CD4-positive, alpha-beta T cell treated with Interleukin-4 for 1 hour (primary cell): Measurements from ENCODE around the gene NPFFR1.
"Not testable (repeated sequence)": the region's sequence is repeated elsewhere in the genome, so short reads cannot be mapped to it uniquely, and the experiment has no call there.

Experiments used
- DNase-seq, 2 donors: peaks; one replicate each; pipeline ENCODE4 v3.0.0-alpha.2; 2020 to 2022

Gene NPFFR1

GRCh38 chr10:70284542-70285475, 1.0 kb upstream of the NPFFR1 start:
- no peak for DNase-seq

DNA sequence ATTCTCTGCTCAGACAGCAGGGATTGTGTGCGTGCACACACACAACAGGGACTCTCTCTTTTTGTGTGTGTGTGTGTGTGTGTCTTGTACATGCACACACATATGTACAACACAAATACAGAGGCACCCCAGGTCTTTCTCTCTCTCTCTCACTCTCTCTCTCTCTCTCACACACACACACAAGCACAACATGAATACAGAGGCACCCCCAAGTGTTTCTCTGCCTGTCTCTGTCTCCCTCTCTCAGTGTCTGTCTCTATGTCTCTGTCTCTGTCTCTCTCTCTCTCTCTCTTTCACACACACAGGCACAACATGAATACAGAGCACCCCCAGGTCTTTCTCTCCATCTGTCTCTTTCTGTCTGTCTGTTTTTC, 746 bp downstream of the NPFFR1 start:
- DNase-seq, result no peak

DNA sequence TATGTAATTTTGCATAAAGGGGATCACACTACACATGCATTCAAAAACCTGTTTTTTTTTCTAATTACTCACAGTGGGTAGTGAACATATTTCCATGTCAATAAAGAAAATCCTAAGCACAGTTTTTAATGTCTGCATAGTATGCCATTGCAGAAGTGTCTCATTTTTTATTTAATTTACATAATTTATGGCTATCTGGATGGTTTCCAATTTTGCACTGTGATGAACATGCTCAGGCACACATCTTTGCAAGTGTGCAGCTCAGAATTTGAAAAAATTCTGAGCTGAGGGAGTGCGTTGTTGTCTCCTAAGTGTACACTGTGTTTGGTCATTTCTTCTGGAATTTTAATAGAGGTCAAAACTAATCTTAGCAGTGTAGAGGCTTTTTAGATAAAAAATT, 2.2 kb downstream of the NPFFR1 start:
- no peak for DNase-seq

GRCh38 chr10:70280099-70280498, 3.7 kb downstream of the NPFFR1 start:
- DNase-seq, result no peak

GRCh38 chr10:70277396-70278030, 6.3 kb downstream of the NPFFR1 start:
- no peak for DNase-seq

- DNase-seq, result no peak
These were observed 9.2 kb downstream of the NPFFR1 start for GRCh38 chr10:70274643-70275042.

DNA sequence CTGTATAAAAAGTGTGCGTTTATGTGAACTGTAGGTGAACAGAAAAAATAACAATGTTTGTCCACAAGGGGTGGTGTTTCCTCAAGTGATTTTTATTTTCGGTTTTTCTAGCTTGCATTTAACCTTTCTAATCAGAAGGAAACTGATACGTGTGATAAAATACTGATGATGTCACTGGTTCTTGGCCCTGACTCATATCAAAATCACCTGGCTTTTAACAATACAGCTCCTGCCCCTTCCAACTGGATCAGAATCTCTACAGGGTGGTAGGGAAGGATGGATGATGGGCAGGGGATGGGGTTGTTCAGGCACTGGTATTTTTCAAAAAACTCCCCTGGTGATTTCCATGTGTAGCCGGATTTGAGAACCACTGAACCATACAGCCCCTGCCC, 10.9 kb downstream of the NPFFR1 start:
- DNase-seq, result peak in 1 of 2 donors; percentile 64

DNA sequence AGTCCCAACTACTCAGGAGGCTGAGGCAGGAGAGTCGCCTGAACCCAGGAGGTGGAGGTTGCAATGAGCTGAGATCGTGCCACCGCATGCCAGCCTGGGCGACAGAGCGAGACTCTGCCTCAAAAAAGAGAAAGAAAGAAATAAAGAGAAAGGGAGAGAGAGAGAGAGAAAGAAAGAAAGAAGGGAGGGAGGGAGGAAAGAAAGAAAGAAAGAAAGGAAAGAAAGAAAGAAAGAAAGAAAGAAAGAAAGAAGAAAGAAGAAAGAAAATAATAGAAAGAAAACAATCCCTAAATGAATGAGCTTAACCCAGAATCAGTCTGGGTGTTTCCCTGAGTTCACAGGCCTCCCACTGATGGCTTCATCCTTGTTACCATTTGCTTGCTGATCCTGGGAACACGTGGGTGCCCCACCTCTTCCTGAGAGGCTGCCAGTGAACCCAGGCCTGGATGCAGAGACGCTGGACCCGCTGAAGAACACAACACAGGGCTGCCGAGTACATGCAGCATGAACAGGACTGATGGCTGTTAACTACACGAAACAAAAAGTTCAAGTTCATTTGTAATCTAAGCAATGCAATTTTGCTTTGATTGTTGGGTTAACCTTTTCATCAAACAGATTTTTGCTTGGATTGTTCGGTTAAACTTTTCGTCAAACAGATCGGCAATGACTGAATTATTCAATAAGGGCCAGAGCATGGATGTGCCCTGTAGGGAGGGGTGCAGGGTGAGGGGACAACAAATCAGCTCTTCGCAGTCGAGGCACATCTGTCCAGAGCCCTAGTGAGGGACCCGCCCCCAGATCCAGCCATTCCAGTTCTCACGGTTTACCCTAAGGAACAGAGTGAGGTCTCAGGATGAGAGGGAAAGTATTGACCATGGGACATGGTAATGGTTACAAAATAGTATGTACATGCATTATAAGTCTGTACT, 11.5 kb downstream of the NPFFR1 start:
- DNase-seq, result no peak

GRCh38 chr10:70270952-70271351, 12.9 kb downstream of the NPFFR1 start:
- DNase-seq, result no peak

- no peak for DNase-seq
These were observed 14.1 kb downstream of the NPFFR1 start for GRCh38 chr10:70269741-70270140.

GRCh38 chr10:70268376-70268775, 15.4 kb downstream of the NPFFR1 start:
- DNase-seq, result no peak

DNA sequence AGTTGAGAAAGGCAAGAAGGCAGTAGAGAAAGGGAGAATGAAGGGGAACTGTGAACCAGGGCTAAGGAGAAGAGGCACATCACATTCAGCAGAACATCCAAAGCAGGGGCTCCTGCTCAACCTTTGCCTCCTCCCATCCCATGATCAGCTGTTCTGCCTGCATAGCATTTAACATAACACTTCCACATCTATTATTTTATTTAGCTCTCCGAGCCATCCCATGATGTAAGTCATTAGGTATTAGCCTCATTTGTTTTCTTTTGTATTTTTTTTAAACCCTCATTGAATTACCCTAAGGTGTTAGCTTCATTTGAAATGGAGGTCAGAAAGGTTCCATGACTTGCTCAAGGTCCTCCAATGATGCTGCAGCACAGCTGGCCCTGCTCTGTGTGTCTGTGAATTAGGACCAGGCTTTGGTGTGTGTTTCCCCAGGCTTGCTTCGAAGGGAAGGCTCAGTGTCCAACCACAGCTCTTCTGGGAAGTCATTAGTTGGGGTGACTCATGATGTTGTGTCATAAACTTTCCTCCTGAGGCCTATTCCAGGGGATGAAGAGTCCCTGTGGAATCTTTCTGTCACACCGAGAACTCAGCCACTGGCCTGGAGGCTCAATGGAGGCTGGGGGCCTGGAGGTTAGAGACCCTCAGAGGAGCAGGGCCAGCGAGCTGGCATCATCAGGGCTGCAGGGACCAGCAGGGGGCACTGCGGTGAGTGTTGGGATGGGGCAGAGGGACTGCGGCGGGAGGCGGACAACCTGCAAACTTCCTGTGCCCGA, 16.5 kb downstream of the NPFFR1 start:
- peak in 1 of 2 donors; percentile 32 for DNase-seq

DNA sequence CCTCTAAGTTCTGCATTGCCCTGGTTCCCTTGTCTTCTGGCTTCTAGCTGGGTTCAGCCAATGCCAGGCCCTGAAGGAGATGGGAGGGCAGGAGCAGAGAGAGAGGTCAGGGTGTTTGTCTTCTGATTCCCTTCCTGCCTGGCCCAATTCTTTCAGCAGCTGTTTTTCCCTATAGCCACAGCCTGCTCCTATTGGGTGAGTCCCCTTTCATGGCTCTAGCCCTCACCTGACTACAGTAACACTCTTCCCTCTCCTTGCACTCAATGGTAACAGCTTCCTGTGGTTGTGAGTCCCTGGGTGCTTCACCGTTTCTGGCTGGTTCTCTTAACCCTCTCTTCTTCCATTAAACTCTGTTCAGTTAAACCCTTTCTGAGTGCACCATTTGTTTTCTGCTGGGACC, 17.1 kb downstream of the NPFFR1 start:
- DNase-seq, result no peak

- DNase-seq, result no peak
These were observed 17.7 kb downstream of the NPFFR1 start for GRCh38 chr10:70266056-70266455.

GRCh38 chr10:70265032-70265689, 18.6 kb downstream of the NPFFR1 start:
- no peak for DNase-seq

GRCh38 chr10:70260734-70261133, 23.1 kb downstream of the NPFFR1 start:
- no peak for DNase-seq

DNA sequence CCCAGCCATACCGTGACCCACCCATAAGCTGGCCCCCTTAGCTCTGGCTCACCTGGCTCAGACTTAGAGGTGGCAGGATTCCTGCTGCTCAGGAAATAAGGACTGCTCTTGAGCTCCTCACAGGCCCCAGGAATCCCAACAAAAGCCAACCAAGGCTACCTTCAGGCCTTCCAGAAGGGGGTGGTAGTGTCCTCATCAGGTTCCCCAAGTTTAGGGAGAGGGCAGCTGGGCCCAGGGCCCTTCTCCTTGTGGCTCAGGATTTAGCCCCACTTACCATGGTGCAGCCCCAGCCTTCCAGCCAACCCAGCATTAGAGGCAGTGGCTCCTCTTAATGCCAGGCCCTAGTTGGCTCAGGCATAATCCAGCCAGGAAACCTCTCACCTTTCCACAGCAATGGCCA, 23.5 kb downstream of the NPFFR1 start:
- DNase-seq, result no peak

- DNase-seq, result no peak
These were observed 25.6 kb downstream of the NPFFR1 start for GRCh38 chr10:70258216-70258615.

DNA sequence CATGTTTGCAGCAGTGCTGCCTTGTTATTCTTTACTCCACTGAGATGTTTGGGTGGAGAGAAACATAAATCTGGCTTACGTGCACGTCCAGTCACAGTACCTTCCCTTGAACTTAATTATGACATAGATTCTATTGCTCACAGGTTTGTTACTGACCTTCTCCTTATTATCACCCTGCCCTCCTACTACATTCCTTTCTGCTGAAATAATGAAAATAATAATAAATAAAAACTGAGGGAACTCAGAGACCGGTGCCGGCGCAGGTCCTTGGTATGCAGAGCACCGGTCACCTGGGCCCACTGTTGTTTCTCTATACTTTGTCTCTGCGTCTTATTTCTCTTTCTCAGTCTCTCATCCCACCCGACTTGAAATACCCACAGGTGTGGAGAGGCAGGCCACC, 26.0 kb downstream of the NPFFR1 start:
- DNase-seq, result not testable (repeated sequence)

GRCh38 chr10:70256463-70256862, 27.3 kb downstream of the NPFFR1 start:
- no peak for DNase-seq

DNA sequence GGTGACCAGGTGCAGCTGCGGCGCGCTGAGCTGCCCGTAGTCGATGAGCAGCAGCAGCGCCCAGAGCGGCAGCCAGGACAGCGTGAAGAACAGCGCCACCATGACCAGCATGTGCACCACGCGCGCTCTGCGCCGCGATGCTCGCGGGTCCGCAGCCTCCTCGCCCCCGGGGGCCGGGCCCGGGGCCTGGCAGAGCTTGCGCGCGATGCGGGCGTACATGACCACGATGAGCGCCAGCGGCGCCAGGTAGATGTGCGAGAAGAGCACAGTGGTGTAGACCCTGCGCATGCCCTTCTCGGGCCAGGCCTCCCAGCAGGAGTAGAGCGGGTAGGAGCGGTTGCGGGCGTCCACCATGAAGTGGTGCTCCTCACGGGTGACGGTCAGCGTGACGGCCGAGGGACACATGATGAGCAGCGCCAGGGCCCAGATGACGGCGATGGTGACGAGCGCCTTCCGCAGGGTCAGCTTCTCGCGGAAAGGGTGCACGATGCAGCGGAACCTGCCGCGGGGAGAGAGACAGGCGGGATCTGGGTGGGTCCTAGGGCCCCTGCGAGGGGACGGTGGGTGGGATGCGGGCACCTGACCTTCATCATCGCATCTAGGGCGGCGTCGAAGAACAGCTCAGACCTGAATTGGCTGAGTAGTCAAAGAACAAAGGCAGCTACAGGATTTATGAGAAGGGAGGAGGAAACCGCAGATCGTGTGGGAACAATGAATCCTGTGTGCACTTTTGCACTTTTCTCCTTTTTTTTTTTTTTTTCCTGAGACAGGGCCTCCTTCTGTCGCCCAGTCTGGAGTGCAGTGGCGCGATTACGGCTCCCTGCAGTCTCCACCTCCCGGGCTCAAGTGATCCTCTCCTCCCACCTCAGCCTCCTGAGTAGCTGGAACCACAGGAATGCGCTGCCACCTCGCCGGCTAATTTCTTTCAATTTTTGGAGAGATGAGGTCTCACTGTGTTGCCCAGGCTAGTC, 28.2 kb downstream of the NPFFR1 start:
- DNase-seq, result peak in 1 of 2 donors; percentile 42
